GM19438 (cell line): ENCODE data around the gene LRCH3.
A peak's percentile ranks its signal among the peaks of the same experiment; 100 is the strongest.

Experiments used
- ATAC-seq: cut with Tn5 transposase; IDR thresholded peaks from one replicate; pipeline ENCODE4 v1.9.1; 2021; ENCODE audit warnings: low read depth; ENCODE audit not compliant: unreplicated experiment

The LRCH3 gene

GRCh38 chr3:197830967-197831313 is 39.9 kb downstream of the LRCH3 start:
- no peak for ATAC-seq

DNA sequence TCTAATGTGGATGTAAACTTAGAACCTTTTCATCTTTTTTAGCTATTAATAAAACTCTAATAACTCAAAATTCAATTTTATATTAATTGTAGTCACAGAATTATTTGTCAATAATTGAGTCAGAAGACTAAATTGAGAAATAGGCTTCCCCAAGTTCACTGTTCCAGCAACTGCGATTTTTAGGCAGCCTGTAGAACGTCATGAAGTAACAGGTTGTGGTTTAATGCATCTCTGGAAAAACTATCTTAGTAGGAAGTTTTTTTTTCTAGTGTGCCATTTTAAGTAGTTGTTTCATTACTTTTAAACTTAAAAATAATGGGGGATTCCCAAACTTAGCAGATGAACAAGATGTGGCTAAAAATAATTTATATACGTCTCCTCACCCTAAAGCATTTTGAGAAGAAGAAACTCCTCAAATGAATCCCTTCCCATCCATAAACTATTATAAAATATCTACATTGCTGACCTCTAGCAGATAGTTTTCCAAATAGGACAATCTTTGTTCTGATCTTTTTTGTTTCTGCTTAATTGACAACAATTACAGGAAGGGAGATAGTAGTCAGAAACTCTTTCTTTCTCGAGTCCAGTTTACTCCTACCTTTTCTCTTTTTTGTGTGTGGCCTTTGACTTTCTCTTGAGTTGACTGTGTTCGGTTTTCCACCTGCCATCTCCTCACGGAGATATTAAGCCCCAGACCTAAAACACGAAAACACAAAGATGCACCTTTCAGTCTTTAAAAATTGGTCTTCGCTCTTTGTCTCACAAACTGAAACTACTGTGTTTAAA is 43.1 kb downstream of the LRCH3 start:
- ATAC-seq = no peak

DNA sequence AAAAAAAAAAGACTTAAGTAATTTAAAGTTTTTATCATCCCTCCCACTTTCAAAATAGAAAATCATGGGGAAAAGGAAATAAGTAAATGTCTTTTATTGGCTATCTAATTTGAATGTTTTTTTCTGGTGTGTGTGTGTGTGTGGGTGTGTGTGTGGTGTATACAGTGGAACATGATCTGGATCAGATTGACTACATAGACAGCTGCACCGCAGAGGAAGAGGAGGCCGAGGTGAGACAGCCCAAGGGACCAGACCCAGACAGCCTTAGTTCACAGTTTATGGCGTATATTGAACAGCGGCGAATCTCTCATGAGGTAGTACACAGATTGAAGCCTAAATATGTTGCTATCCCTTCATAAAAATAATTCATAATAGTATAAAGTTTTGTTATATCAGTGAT is 44.5 kb downstream of the LRCH3 start:
- ATAC-seq = no peak

DNA sequence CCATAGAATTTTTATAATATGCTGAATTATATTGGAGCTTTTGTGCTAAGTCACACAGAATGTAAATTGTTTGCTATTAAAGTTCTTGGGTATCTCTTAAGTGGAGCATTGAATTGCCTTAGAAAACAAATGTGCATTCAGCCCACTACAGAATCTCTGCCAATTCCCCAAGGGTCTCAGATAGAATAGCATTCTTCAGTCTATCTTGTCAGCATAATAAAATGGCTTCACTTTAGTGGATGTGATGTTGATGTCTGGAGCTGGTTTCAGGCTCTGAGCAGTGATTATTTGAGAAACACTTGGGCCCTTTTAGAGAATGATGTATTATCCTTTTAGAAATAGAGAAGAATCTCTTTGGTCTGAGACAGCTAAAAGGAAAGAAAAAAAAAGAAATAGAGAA is 45.2 kb downstream of the LRCH3 start:
- ATAC-seq = no peak

GRCh38 chr3:197837282-197837681 is 46.2 kb downstream of the LRCH3 start:
- ATAC-seq = no peak

GRCh38 chr3:197841789-197842188 is 50.7 kb downstream of the LRCH3 start:
- no peak for ATAC-seq

GRCh38 chr3:197846491-197846890 is 55.4 kb downstream of the LRCH3 start:
- no peak for ATAC-seq

GRCh38 chr3:197847866-197848401 is 56.9 kb downstream of the LRCH3 start:
- peak; percentile 59 for ATAC-seq

DNA sequence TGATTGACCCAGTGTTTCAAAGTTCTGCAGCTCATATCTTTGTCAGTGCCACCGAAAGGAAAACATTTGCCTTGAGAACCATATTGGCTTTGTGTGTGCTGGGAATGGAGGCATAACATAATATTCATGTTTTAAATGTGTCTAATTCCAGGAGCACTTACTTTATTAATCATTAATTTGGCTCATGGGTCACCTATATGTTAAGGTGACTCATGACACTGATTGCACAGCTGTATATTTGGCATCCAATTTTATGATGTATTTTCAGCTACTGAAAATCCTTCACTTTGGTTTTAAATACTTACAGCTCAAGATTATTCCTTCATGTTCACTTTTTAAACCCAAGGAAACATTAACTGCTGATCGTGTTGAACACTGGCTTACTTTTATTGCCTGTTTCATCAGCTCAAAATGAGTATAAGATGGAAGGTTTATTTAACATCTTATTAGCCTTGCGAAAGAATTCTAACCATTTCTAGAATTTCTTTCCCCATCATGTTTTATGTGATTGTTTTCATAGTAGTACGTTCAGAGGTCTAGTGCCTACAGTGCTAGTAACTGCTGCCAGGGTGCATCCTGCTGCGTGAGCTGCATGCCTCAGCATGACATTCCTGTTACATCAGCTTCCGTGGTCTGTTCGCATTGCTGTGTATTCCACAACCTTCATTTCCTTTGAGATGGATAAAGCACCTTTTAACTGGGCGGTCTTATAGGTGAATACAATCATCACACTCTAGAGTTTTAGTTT is 63.7 kb downstream of the LRCH3 start:
- ATAC-seq = no peak

- no peak for ATAC-seq
These were observed 64.5 kb downstream of the LRCH3 start for GRCh38 chr3:197855571-197855970.

DNA sequence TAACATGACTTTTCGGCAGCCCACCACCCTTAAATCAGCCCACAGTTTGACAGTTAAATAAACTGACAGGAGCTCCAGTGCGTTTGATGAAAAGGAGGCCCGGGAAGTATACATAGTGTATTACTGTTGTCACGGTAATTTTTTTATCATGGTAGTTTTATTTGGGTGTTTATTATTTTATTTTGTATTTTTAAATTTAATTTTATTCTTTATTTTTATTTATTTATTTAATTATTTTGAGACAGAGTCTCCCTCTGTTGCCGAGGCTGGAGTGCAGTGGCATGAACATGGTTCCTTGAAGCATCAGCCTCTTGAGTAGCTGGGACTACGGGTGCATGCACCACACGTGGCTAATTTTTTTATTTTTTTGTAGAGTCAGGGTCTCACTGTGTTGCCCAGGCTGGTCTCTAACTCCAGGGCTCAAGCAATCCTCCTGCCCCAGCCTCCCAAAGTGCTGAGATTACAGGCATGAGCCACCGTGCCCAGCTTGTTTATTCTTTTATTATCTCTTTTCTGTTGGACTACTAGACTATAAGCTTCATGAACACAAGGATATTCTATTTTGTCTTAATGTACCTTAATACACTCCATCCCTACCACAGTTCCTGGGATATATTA is 65.3 kb downstream of the LRCH3 start:
- no peak for ATAC-seq

GRCh38 chr3:197858133-197858532 is 67.1 kb downstream of the LRCH3 start:
- ATAC-seq = no peak

DNA sequence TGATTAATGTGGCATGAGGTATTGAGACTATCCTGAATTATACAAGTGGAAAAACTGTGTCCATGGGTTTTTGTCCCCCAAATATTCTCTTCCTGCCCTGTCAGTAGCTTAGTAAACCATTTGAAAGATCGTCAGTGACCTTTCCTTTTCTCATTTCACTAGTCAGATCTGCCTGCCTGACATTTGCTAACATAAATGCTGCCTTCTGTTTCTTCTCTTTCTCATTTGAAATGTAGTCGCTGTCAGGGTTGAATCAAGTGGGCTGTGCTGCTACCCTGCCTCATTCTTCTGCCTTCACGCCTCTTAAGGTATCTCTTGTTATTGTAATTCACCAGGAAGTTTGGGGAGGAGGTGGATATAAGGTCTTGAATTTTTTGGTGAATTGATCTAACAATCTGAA is 67.5 kb downstream of the LRCH3 start:
- no peak for ATAC-seq

- ATAC-seq = no peak
These were observed 75.0 kb downstream of the LRCH3 start for GRCh38 chr3:197866035-197866434.

- no peak for ATAC-seq
These were observed 82.3 kb downstream of the LRCH3 start for GRCh38 chr3:197873329-197873728.

GRCh38 chr3:197874064-197874463 is 83.0 kb downstream of the LRCH3 start:
- no peak for ATAC-seq

GRCh38 chr3:197874653-197875052 is 83.6 kb downstream of the LRCH3 start:
- ATAC-seq = no peak

DNA sequence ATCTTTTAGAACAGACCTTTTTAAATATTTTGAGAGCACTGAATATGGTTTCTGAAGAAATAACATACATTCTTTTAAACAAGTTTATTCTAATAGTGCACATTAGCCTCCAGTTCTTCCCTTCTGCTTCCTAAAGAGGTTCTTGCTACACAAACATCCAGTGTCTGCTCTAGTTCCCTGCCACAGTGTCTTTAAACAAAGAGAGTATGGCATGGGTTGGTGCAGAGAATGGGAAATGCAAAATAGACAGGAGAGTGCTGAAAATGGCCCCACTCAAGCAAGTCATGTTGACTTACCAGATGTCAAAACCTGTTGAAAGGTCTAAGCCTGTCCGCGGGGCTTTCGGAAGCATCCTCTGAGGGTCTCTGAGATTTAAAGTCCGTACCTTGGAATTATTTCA is 86.8 kb downstream of the LRCH3 start:
- ATAC-seq = no peak

- no peak for ATAC-seq
These were observed 87.4 kb downstream of the LRCH3 start for GRCh38 chr3:197878427-197878826.

- ATAC-seq = no peak
These were observed 89.6 kb downstream of the LRCH3 start for GRCh38 chr3:197880491-197881269.
